Activated CD4-positive, CD25-positive, alpha-beta regulatory T cell treated with anti-CD3 and anti-CD28 coated beads, Interleukin-2, amount 50 U/mL, for 24 hours (primary cell): ENCODE results near the gene SLC2A2.
A peak's percentile ranks its signal among the peaks of the same experiment; 100 is the strongest.

Experiments
- ATAC-seq, 2 donors: fragments of 150-1000 bp; cut with Tn5 transposase; one replicate each; pipeline ENCODE4 v1.10.0; 2021; ENCODE audit warnings: mild to moderate bottlenecking in 1 of 2, moderate library complexity in 1 of 2

Gene SLC2A2

GRCh38 chr3:171026597-171027293, at the start of gene SLC2A2:
Gene SLC2A2 (minus strand): TSS chr3:171026720. CDS start chr3:171026670, 50 bp downstream.
- ATAC-seq, result no peak

- ATAC-seq, result no peak
Measured at GRCh38 chr3:171072432-171072831, 45.9 kb upstream of the SLC2A2 start.

GRCh38 chr3:171068658-171069057, 42.1 kb upstream of the SLC2A2 start:
- no peak for ATAC-seq

GRCh38 chr3:171066206-171066605, 39.7 kb upstream of the SLC2A2 start:
- ATAC-seq, result no peak

- no peak for ATAC-seq
Measured at GRCh38 chr3:171065732-171066131, 39.2 kb upstream of the SLC2A2 start.

GRCh38 chr3:171064461-171064860, 37.9 kb upstream of the SLC2A2 start:
- no peak for ATAC-seq

GRCh38 chr3:171061749-171062148, 35.2 kb upstream of the SLC2A2 start:
- ATAC-seq, result no peak

- no peak for ATAC-seq
Measured at GRCh38 chr3:171059978-171060377, 33.5 kb upstream of the SLC2A2 start.

GRCh38 chr3:171058873-171059603, 32.5 kb upstream of the SLC2A2 start:
- no peak for ATAC-seq

GRCh38 chr3:171058058-171058457, 31.5 kb upstream of the SLC2A2 start:
- no peak for ATAC-seq

- ATAC-seq, result no peak
Measured at GRCh38 chr3:171057072-171057471, 30.6 kb upstream of the SLC2A2 start.

- no peak for ATAC-seq
Measured at GRCh38 chr3:171056528-171056927, 30.0 kb upstream of the SLC2A2 start.

GRCh38 chr3:171055336-171056178, 29.0 kb upstream of the SLC2A2 start:
- ATAC-seq, result no peak

- ATAC-seq, result no peak
Measured at GRCh38 chr3:171054921-171055320, 28.4 kb upstream of the SLC2A2 start.

GRCh38 chr3:171054231-171054630, 27.7 kb upstream of the SLC2A2 start:
- no peak for ATAC-seq

GRCh38 chr3:171049861-171050444, 23.4 kb upstream of the SLC2A2 start:
- ATAC-seq, result peak in 1 of 2 donors; percentile 43

GRCh38 chr3:171046760-171047159, 20.2 kb upstream of the SLC2A2 start:
- no peak for ATAC-seq

- no peak for ATAC-seq
Measured at GRCh38 chr3:171044835-171045793, 18.6 kb upstream of the SLC2A2 start.

GRCh38 chr3:171044384-171044783, 17.9 kb upstream of the SLC2A2 start:
- no peak for ATAC-seq

- no peak for ATAC-seq
Measured at GRCh38 chr3:171039674-171040073, 13.2 kb upstream of the SLC2A2 start.

GRCh38 chr3:171038342-171038741, 11.8 kb upstream of the SLC2A2 start:
- ATAC-seq, result no peak

GRCh38 chr3:171028779-171029232, 2.3 kb upstream of the SLC2A2 start:
- no peak for ATAC-seq
